ENCODE results near the gene RNF168. TPM values are rescaled to one million over a fixed set of nuclear protein-coding genes. Genes with fewer than 3 reads are reported as not detected.
A peak's percentile ranks its signal among the peaks of the same experiment; 100 is the strongest.

The RNF168 gene
- total RNA-seq, 2 experiments from 2014 or later = 26.1 to 27.4 TPM

- DNase-seq (peak; percentile 23 to 77 (median 45)), ATAC-seq (ENCODE audit: poor library complexity) (no peak)
- Mint-ChIP-seq H3K36me3 (ENCODE audit: low read depth) (peaks cover 20% of the 10 kb centered on the region), H3K27ac (no peak overlapping the region), H3K27me3 (peaks cover 4% of the 10 kb centered on the region), H3K9me3 (peaks cover 22% of the 10 kb centered on the region), H3K4me1 (ENCODE audit: low read depth) (no peaks in the 10 kb centered on the region), H3K4me3 (no peak overlapping the region)
- Histone ChIP-seq H3K9me3 (ENCODE audit: control insufficient read depth in 1 of 2, insufficient read depth in 1 of 2, low read length in 2 of 2) (peaks cover 29 to 55% of the 10 kb centered on the region in 2 experiments), H3K4me1 (ENCODE audit: insufficient read depth, low read length) (no peaks in the 10 kb centered on the region), H3K36me3 (ENCODE audit: insufficient read depth, low read length) (no peaks in the 10 kb centered on the region), H3K27ac (ENCODE audit: low read depth in 1 of 2, low read length in 2 of 2) (no peak overlapping the region), H3K27me3 (ENCODE audit: control insufficient read depth in 1 of 2, insufficient read depth in 2 of 2, low read length in 2 of 2) (no peaks in the 10 kb centered on the region), H3K4me3 (ENCODE audit: low read length) (no peak overlapping the region)
- POLR2A ChIA-PET = no interaction called here
- intact Hi-C loops (cut with DNase I, micrococcal nuclease) = loop anchor here (1.0 kb wide), 1 partner anchor 266 kb away; no protein-coding TSS in a partner anchor
- CTCF ChIA-PET = interaction anchor here (0.6 to 3.6 kb wide), 5 partner anchors 10 to 453 kb away, joined by 3 to 14 read pairs (median 4); no protein-coding TSS in a partner anchor
- TF ChIP-seq CTCF (IDR thresholded peaks at IDR 0.05) = peak; percentile 50
These were observed 15.6 kb upstream of the RNF168 start for GRCh38 chr3:196518966-196519717.

- ATAC-seq (ENCODE audit: poor library complexity) (no peak), DNase-seq (no peak)
- Histone ChIP-seq H3K27ac (ENCODE audit: low read depth in 1 of 2, low read length in 2 of 2) (no peak overlapping the region), H3K27me3 (ENCODE audit: control insufficient read depth in 1 of 2, insufficient read depth in 2 of 2, low read length in 2 of 2) (no peaks in the 10 kb centered on the region), H3K36me3 (ENCODE audit: insufficient read depth, low read length) (no peaks in the 10 kb centered on the region), H3K4me3 (ENCODE audit: low read length) (no peak overlapping the region), H3K9me3 (ENCODE audit: control insufficient read depth in 1 of 2, insufficient read depth in 1 of 2, low read length in 2 of 2) (peaks cover 29 to 55% of the 10 kb centered on the region in 2 experiments), H3K4me1 (ENCODE audit: insufficient read depth, low read length) (no peaks in the 10 kb centered on the region)
- peaks cover 20% of the 10 kb centered on the region for H3K36me3 Mint-ChIP-seq (ENCODE audit: low read depth)
- CTCF ChIA-PET = interaction anchor here (2.0 to 3.6 kb wide), 3 partner anchors 11 to 265 kb away, joined by 8 to 14 read pairs (median 9); no protein-coding TSS in a partner anchor
- intact Hi-C loops (cut with DNase I, micrococcal nuclease) = no loop called here
- TF ChIP-seq CTCF (IDR thresholded peaks at IDR 0.05) = no peak
- no peak overlapping the region for H3K27ac Mint-ChIP-seq
- H3K9me3 Mint-ChIP-seq = peaks cover 22% of the 10 kb centered on the region
- H3K4me3 Mint-ChIP-seq = no peak overlapping the region
- no peaks in the 10 kb centered on the region for H3K4me1 Mint-ChIP-seq (ENCODE audit: low read depth)
- POLR2A ChIA-PET = interaction anchor here (0.6 kb wide), 1 partner anchor 15 kb away, joined by 4 read pairs; no protein-coding TSS in a partner anchor
- peaks cover 4% of the 10 kb centered on the region for H3K27me3 Mint-ChIP-seq
These were observed 14.4 kb upstream of the RNF168 start for GRCh38 chr3:196517919-196518318.

GRCh38 chr3:196517162-196517800 is 13.7 kb upstream of the RNF168 start:
- DNase-seq (no peak), ATAC-seq (ENCODE audit: poor library complexity) (no peak)
- H3K9me3 Mint-ChIP-seq = peaks cover 20% of the 10 kb centered on the region
- no peak overlapping the region for H3K27ac Mint-ChIP-seq
- Histone ChIP-seq H3K4me3 (ENCODE audit: low read length) (no peak overlapping the region), H3K27me3 (ENCODE audit: control insufficient read depth in 1 of 2, insufficient read depth in 2 of 2, low read length in 2 of 2) (no peaks in the 10 kb centered on the region), H3K36me3 (ENCODE audit: insufficient read depth, low read length) (no peaks in the 10 kb centered on the region), H3K27ac (ENCODE audit: low read depth in 1 of 2, low read length in 2 of 2) (no peak overlapping the region), H3K4me1 (ENCODE audit: insufficient read depth, low read length) (no peaks in the 10 kb centered on the region), H3K9me3 (ENCODE audit: control insufficient read depth in 1 of 2, insufficient read depth in 1 of 2, low read length in 2 of 2) (peaks cover 29 to 55% of the 10 kb centered on the region in 2 experiments)
- no peaks in the 10 kb centered on the region for H3K4me1 Mint-ChIP-seq (ENCODE audit: low read depth)
- ChIA-PET CTCF (interaction anchor here (1.2 to 3.6 kb wide), 3 partner anchors 11 to 31 kb away, joined by 3 to 14 read pairs (median 9); no protein-coding TSS in a partner anchor), POLR2A (no interaction called here)
- intact Hi-C loops (cut with DNase I, micrococcal nuclease) = no loop called here
- H3K36me3 Mint-ChIP-seq (ENCODE audit: low read depth) = peaks cover 20% of the 10 kb centered on the region
- peaks cover 4% of the 10 kb centered on the region for H3K27me3 Mint-ChIP-seq
- no peak overlapping the region for H3K4me3 Mint-ChIP-seq
- TF ChIP-seq CTCF (IDR thresholded peaks at IDR 0.05) = no peak

Measured in CD4-positive, alpha-beta T cell (primary cell).